MG63 (cell line): Measurements from ENCODE around the gene PGPEP1. TPM values are rescaled to one million over a fixed set of nuclear protein-coding genes. Genes with fewer than 3 reads are reported as not detected.
A peak's percentile ranks its signal among the peaks of the same experiment; 100 is the strongest.
"Not testable (repeated sequence)": the region's sequence is repeated elsewhere in the genome, so short reads cannot be mapped to it uniquely, and the experiment has no call there.

Experiments
- DNase-seq: peaks from one replicate; pipeline ENCODE4 v3.0.0-alpha.2; 2020
- H3K27me3 ChIP-seq: fragments of 250-450 bp; sonication (Bioruptor Pico); 2 replicates; pipeline ENCODE4 v1.5.1; 2020; ENCODE audit warnings: mild to moderate bottlenecking, moderate library complexity
- H3K36me3 ChIP-seq: fragments of 250-450 bp; sonication (Bioruptor Pico); 2 replicates; pipeline ENCODE4 v1.5.1; 2020; ENCODE audit warnings: mild to moderate bottlenecking, moderate library complexity
- H3K4me3 ChIP-seq: fragments of 250-450 bp; sonication (Bioruptor Pico); 2 replicates; pipeline ENCODE4 v1.5.1; 2020; ENCODE audit warnings: mild to moderate bottlenecking, moderate library complexity
- H3K9me3 ChIP-seq: fragments of 250-450 bp; sonication (Bioruptor Pico); 2 replicates; pipeline ENCODE4 v1.5.1; 2020; ENCODE audit warnings: mild to moderate bottlenecking, moderate library complexity
- total RNA-seq: library from RNA; depleted of rRNA; stranded (reverse); fragments of >200 nt; shearing (Covaris generic); gene quantifications from 2 replicates; pipeline ENCODE4 v1.2.3, GENCODE V29; 2014; ENCODE audit warnings: low replicate concordance

Gene PGPEP1
- total RNA-seq, 1 experiment from 2014 or later, result 11.2 TPM

- no peak for DNase-seq
- Histone ChIP-seq H3K36me3 (peaks cover 4% of the 10 kb centered on the region; the same call in 1 of the 2 replicates), H3K4me3 (no peak overlapping the region), H3K27me3 (no peaks in the 10 kb centered on the region), H3K9me3 (no peaks in the 10 kb centered on the region)
These were observed 49.9 kb downstream of the PGPEP1 start for GRCh38 chr19:18390065-18390907.

- H3K9me3 ChIP-seq, result no peaks in the 10 kb centered on the region
- DNase-seq, result no peak
- no peak overlapping the region for H3K4me3 ChIP-seq
- H3K27me3 ChIP-seq, result no peaks in the 10 kb centered on the region
- peaks cover 4% of the 10 kb centered on the region; the same call in 1 of the 2 replicates for H3K36me3 ChIP-seq
These were observed 51.2 kb downstream of the PGPEP1 start for GRCh38 chr19:18391509-18392075.

- no peak overlapping the region for H3K4me3 ChIP-seq
- H3K36me3 ChIP-seq, result peaks cover 4% of the 10 kb centered on the region; the same call in 1 of the 2 replicates
- no peaks in the 10 kb centered on the region for H3K27me3 ChIP-seq
- peak; percentile 77 for DNase-seq
- H3K9me3 ChIP-seq, result no peaks in the 10 kb centered on the region
These were observed 52.0 kb downstream of the PGPEP1 start for GRCh38 chr19:18392417-18392816.

- Histone ChIP-seq H3K4me3 (no peak overlapping the region), H3K36me3 (peaks cover 4% of the 10 kb centered on the region; the same call in 1 of the 2 replicates), H3K27me3 (no peaks in the 10 kb centered on the region), H3K9me3 (no peaks in the 10 kb centered on the region)
- no peak for DNase-seq
These were observed 52.5 kb downstream of the PGPEP1 start for GRCh38 chr19:18392926-18393325.

- Histone ChIP-seq H3K4me3 (no peak overlapping the region), H3K9me3 (no peaks in the 10 kb centered on the region), H3K27me3 (no peaks in the 10 kb centered on the region), H3K36me3 (peaks cover 4% of the 10 kb centered on the region; the same call in 1 of the 2 replicates)
- DNase-seq, result no peak
These were observed 53.4 kb downstream of the PGPEP1 start for GRCh38 chr19:18393836-18394235.

GRCh38 chr19:18396471-18397241 is 56.3 kb downstream of the PGPEP1 start:
- no peak for DNase-seq
- no peak overlapping the region for H3K4me3 ChIP-seq
- peaks cover 2% of the 10 kb centered on the region; the same call in 1 of the 2 replicates for H3K9me3 ChIP-seq
- no peaks in the 10 kb centered on the region for H3K27me3 ChIP-seq
- H3K36me3 ChIP-seq, result no peaks in the 10 kb centered on the region

GRCh38 chr19:18397242-18398202 is 57.1 kb downstream of the PGPEP1 start, which contains the start of gene LRRC25:
Gene LRRC25 (minus strand): TSS chr19:18397622. CDS start chr19:18396963, 659 bp downstream.
- Histone ChIP-seq H3K27me3 (no peaks in the 10 kb centered on the region), H3K36me3 (no peaks in the 10 kb centered on the region), H3K9me3 (peaks cover 2% of the 10 kb centered on the region; the same call in 1 of the 2 replicates), H3K4me3 (no peak within 1 kb of the TSS)
- DNase-seq, result no peak

GRCh38 chr19:18399008-18399407 is 58.6 kb downstream of the PGPEP1 start:
- peak; percentile 88 for DNase-seq
- Histone ChIP-seq H3K9me3 (peaks cover 2% of the 10 kb centered on the region; the same call in 1 of the 2 replicates), H3K4me3 (no peak overlapping the region), H3K36me3 (no peaks in the 10 kb centered on the region), H3K27me3 (no peaks in the 10 kb centered on the region)

- DNase-seq, result peak; percentile 56
- peaks cover 2% of the 10 kb centered on the region; the same call in 1 of the 2 replicates for H3K9me3 ChIP-seq
- no peaks in the 10 kb centered on the region for H3K27me3 ChIP-seq
- no peak overlapping the region for H3K4me3 ChIP-seq
- no peaks in the 10 kb centered on the region for H3K36me3 ChIP-seq
These were observed 61.2 kb downstream of the PGPEP1 start for GRCh38 chr19:18401580-18402112.

GRCh38 chr19:18402455-18403248 is 62.3 kb downstream of the PGPEP1 start:
- DNase-seq, H3K4me3 ChIP-seq, H3K27me3 ChIP-seq, H3K36me3 ChIP-seq, H3K9me3 ChIP-seq: not testable (repeated sequence)

- not testable (repeated sequence) for H3K9me3 ChIP-seq, DNase-seq, H3K4me3 ChIP-seq, H3K27me3 ChIP-seq, H3K36me3 ChIP-seq
These were observed 65.4 kb downstream of the PGPEP1 start for GRCh38 chr19:18405754-18406153.

GRCh38 chr19:18406749-18407148 is 66.4 kb downstream of the PGPEP1 start:
- H3K36me3 ChIP-seq, result no peaks in the 10 kb centered on the region
- no peaks in the 10 kb centered on the region for H3K27me3 ChIP-seq
- H3K4me3 ChIP-seq, result no peak overlapping the region
- no peaks in the 10 kb centered on the region for H3K9me3 ChIP-seq
- no peak for DNase-seq

GRCh38 chr19:18408053-18408476 is 67.7 kb downstream of the PGPEP1 start:
- no peaks in the 10 kb centered on the region for H3K36me3 ChIP-seq
- no peak for DNase-seq
- H3K27me3 ChIP-seq, result no peaks in the 10 kb centered on the region
- H3K4me3 ChIP-seq, result no peak overlapping the region
- H3K9me3 ChIP-seq, result no peaks in the 10 kb centered on the region

- Histone ChIP-seq H3K9me3 (no peaks in the 10 kb centered on the region), H3K27me3 (no peaks in the 10 kb centered on the region), H3K36me3 (no peaks in the 10 kb centered on the region), H3K4me3 (no peak overlapping the region)
- no peak for DNase-seq
These were observed 72.3 kb downstream of the PGPEP1 start for GRCh38 chr19:18412610-18413239.
